Inflammatory macrophage treated with lipopolysaccharide for 1 hour (primary cell): ENCODE data around the gene BAZ1A.
"Not testable (repeated sequence)": the region's sequence is repeated elsewhere in the genome, so short reads cannot be mapped to it uniquely, and the experiment has no call there.

Experiments
- DNase-seq, 2 donors: peaks; one replicate each; pipeline ENCODE4 v3.0.0-alpha.2; 2020 to 2022

The BAZ1A gene

GRCh38 chr14:34851395-34851794, 23.8 kb downstream of the BAZ1A start:
- no peak for DNase-seq

GRCh38 chr14:34845869-34846268, 29.3 kb downstream of the BAZ1A start:
- no peak for DNase-seq

GRCh38 chr14:34843011-34843554, 32.1 kb downstream of the BAZ1A start:
- DNase-seq, result peak; percentile 39 to 70

GRCh38 chr14:34837801-34838322, 37.3 kb downstream of the BAZ1A start:
- no peak for DNase-seq

- DNase-seq, result no peak
Observed at GRCh38 chr14:34835312-34835711, 39.8 kb downstream of the BAZ1A start.

GRCh38 chr14:34833549-34834523, 41.3 kb downstream of the BAZ1A start:
- DNase-seq, result peak; percentile 75 to 76

- no peak for DNase-seq
Observed at GRCh38 chr14:34826661-34827060, 48.5 kb downstream of the BAZ1A start.

- DNase-seq, result no peak
Observed at GRCh38 chr14:34824826-34825225, 50.3 kb downstream of the BAZ1A start.

- DNase-seq, result no peak
Observed at GRCh38 chr14:34824256-34824655, 50.9 kb downstream of the BAZ1A start.

- no peak for DNase-seq
Observed at GRCh38 chr14:34817768-34818167, 57.4 kb downstream of the BAZ1A start.

- DNase-seq, result no peak
Observed at GRCh38 chr14:34810028-34810427, 65.1 kb downstream of the BAZ1A start.

- DNase-seq, result no peak
Observed at GRCh38 chr14:34806257-34806656, 68.9 kb downstream of the BAZ1A start.

- DNase-seq, result no peak
Observed at GRCh38 chr14:34804933-34805332, 70.2 kb downstream of the BAZ1A start.

- DNase-seq, result not testable (repeated sequence)
Observed at GRCh38 chr14:34798861-34799260, 76.3 kb downstream of the BAZ1A start.

- no peak for DNase-seq
Observed at GRCh38 chr14:34797747-34798583, 77.2 kb downstream of the BAZ1A start.

- DNase-seq, result no peak
Observed at GRCh38 chr14:34796902-34797301, 78.3 kb downstream of the BAZ1A start.

- DNase-seq, result no peak
Observed at GRCh38 chr14:34794941-34795340, 80.2 kb downstream of the BAZ1A start.

GRCh38 chr14:34794217-34794616, 80.9 kb downstream of the BAZ1A start:
- DNase-seq, result no peak

- peak; percentile 28 to 54 for DNase-seq
Observed at GRCh38 chr14:34792598-34792997, 82.6 kb downstream of the BAZ1A start.

- no peak for DNase-seq
Observed at GRCh38 chr14:34785223-34786006, 89.7 kb downstream of the BAZ1A start.

GRCh38 chr14:34782031-34782430, 93.1 kb downstream of the BAZ1A start:
- DNase-seq, result no peak

- peak; percentile 80 to 90 for DNase-seq
Observed at GRCh38 chr14:34781242-34781641, 93.9 kb downstream of the BAZ1A start.
